Hematopoietic multipotent progenitor cell treated with erythropoietin and hydrocortisone succinate and interleukin-3 and kit ligand, for 8 days (in vitro differentiated cells): ENCODE results near the gene NXPH2.

Experiments
- DNase-seq: peaks from one replicate; pipeline ENCODE4 v3.0.0-alpha.2; 2015

Gene NXPH2

GRCh38 chr2:138630164-138630563 lies 150.0 kb downstream of the NXPH2 start:
- no peak for DNase-seq

- DNase-seq: no peak
Observed at GRCh38 chr2:138626148-138626547, 154.0 kb downstream of the NXPH2 start.

DNA sequence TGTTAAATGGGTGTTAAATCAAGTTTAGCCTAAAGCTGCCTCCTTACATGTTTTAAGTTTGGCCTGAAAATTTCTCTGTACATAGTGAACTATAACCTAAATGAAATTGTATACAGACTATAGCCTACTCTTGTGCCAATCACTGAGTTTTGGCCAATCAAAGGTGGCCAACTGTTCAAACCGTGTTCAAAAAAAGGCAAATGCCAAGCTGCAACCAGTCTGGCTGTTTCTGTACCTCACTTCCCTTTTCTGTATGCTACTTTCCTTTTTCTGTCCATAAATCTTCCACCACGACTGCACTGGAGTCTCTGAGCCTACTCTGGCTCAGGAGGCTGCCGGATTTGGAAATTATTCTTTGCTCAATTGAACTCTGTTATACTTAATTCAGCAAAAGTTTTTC lies 157.6 kb downstream of the NXPH2 start:
- no peak for DNase-seq

- no peak for DNase-seq
Observed at GRCh38 chr2:138621139-138621538, 159.1 kb downstream of the NXPH2 start.

- DNase-seq: no peak
Observed at GRCh38 chr2:138620431-138620830, 159.8 kb downstream of the NXPH2 start.
